CD4-positive, alpha-beta memory T cell (primary cell): ENCODE results near the gene THSD4. TPM values are rescaled to one million over a fixed set of nuclear protein-coding genes. Genes with fewer than 3 reads are reported as not detected.

Experiments used
- CTCF ChIA-PET: fragments of 350-600 bp; sonication (Branson Sonifier 250); formaldehyde crosslinking; loops from one replicate; lab custom pipeline; 2021; ENCODE audit warnings: inconsistent platforms; ENCODE audit not compliant: partially characterized antibody; lab: Charles Lee
- POLR2A ChIA-PET: fragments of 350-600 bp; sonication (Branson Sonifier 250); formaldehyde crosslinking; loops from one replicate; lab custom pipeline; 2021; ENCODE audit not compliant: partially characterized antibody; lab: Charles Lee
- DNase-seq, 5 donors: peaks; one replicate each; pipeline versions ENCODE4 v3.0.0 to v3.0.0-alpha.2; 2020 to 2022; ENCODE audit warnings: mixed read lengths in 1 of 5
- H3K27ac ChIP-seq: one replicate; pipeline ENCODE4 v1.7.0; 2013; ENCODE audit warnings: low read depth, low read length
- H3K27me3 ChIP-seq: 2 replicates; pipeline ENCODE4 v1.7.0; 2013; ENCODE audit warnings: mild to moderate bottlenecking, low read length, moderate library complexity; ENCODE audit not compliant: insufficient read depth
- H3K36me3 ChIP-seq: 2 replicates; pipeline ENCODE4 v1.7.0; 2013; ENCODE audit warnings: mild to moderate bottlenecking, low read length, moderate library complexity; ENCODE audit not compliant: insufficient read depth
- H3K4me1 ChIP-seq: 2 replicates; pipeline ENCODE4 v1.7.0; 2013; ENCODE audit warnings: mild to moderate bottlenecking, low read length, moderate library complexity; ENCODE audit not compliant: insufficient read depth
- H3K4me3 ChIP-seq, 2 donors: one replicate each; pipeline ENCODE4 v1.7.0; 2013; ENCODE audit warnings: low read length in 2 of 2, mild to moderate bottlenecking in 1 of 2
- H3K9me3 ChIP-seq, 2 donors: one replicate each; pipeline ENCODE4 v1.7.0; 2013; ENCODE audit warnings: low read length in 2 of 2, control low read depth in 1 of 2; ENCODE audit not compliant: control insufficient read depth in 1 of 2
- H3K27ac Mint-ChIP-seq, 7 donors: one replicate each; pipeline ENCODE4 v1.8.0; 2020 to 2021; ENCODE audit warnings: mixed read lengths in 7 of 7, mild to moderate bottlenecking in 6 of 7, inconsistent platforms in 3 of 7, moderate library complexity in 3 of 7
- H3K27me3 Mint-ChIP-seq, 2 donors: one replicate each; pipeline ENCODE4 v1.8.0; 2020 to 2021; ENCODE audit warnings: mixed read lengths in 2 of 2
- H3K36me3 Mint-ChIP-seq, 2 donors: one replicate each; pipeline ENCODE4 v1.8.0; 2020 to 2021; ENCODE audit warnings: mixed read lengths in 2 of 2, inconsistent platforms in 1 of 2, mild to moderate bottlenecking in 1 of 2
- H3K4me1 Mint-ChIP-seq, 4 donors: one replicate each; pipeline ENCODE4 v1.8.0; 2020 to 2021; ENCODE audit warnings: mixed read lengths in 4 of 4, mild to moderate bottlenecking in 1 of 4
- H3K4me3 Mint-ChIP-seq, 8 donors: one replicate each; pipeline ENCODE4 v1.8.0; 2020 to 2021; ENCODE audit warnings: mixed read lengths in 8 of 8, mild to moderate bottlenecking in 7 of 8, moderate library complexity in 6 of 8, inconsistent platforms in 3 of 8
- H3K9me3 Mint-ChIP-seq, 8 donors: one replicate each; pipeline ENCODE4 v1.8.0; 2020 to 2021; ENCODE audit warnings: mixed read lengths in 8 of 8, mild to moderate bottlenecking in 5 of 8, inconsistent platforms in 3 of 8, moderate library complexity in 1 of 8
- intact Hi-C: fragments of 100-400 bp; cut with micrococcal nuclease; formaldehyde crosslinking; loops from one replicate; pipeline ENCODE4 v1.15.1; 2023
- polyA plus RNA-seq, 2 donors: library from polyadenylated mRNA; unstranded; fragments of 300-500 nt; fragmentation: Illumina TruSeq; gene quantifications; one replicate each; pipeline ENCODE4 v1.2.3, GENCODE V29; 2021
- total RNA-seq, 2 experiments: library from RNA; stranded (reverse); gene quantifications; one replicate each; pipeline ENCODE4 v1.2.3, GENCODE V29; 2021

THSD4 gene
- total and polyA plus RNA-seq, 4 experiments from 2014 or later = not detected

- no peak overlapping the region for H3K4me3 ChIP-seq
- no peaks in the 10 kb centered on the region for H3K36me3 ChIP-seq
- Mint-ChIP-seq H3K9me3 (no peaks in the 10 kb centered on the region), H3K27ac (no peak overlapping the region), H3K4me3 (no peak overlapping the region), H3K4me1 (no peaks in the 10 kb centered on the region), H3K36me3 (no peaks in the 10 kb centered on the region), H3K27me3 (peaks cover 0 to 8% of the 10 kb centered on the region in 2 donors)
- intact Hi-C loops = no loop called here
- no peaks in the 10 kb centered on the region for H3K9me3 ChIP-seq
- ChIA-PET POLR2A (no interaction called here), CTCF (no interaction called here)
- no peak overlapping the region for H3K27ac ChIP-seq
- H3K27me3 ChIP-seq = no peaks in the 10 kb centered on the region
- H3K4me1 ChIP-seq = no peaks in the 10 kb centered on the region
- no peak for DNase-seq
Measured at GRCh38 chr15:71463156-71463665, 347.9 kb downstream of the THSD4 start.

- no peak overlapping the region for H3K4me3 ChIP-seq
- peaks cover 0 to 5% of the 10 kb centered on the region in 2 donors for H3K27me3 Mint-ChIP-seq
- intact Hi-C loops = no loop called here
- no peaks in the 10 kb centered on the region for H3K36me3 ChIP-seq
- no peaks in the 10 kb centered on the region for H3K4me1 ChIP-seq
- no peak overlapping the region for H3K27ac Mint-ChIP-seq
- no peaks in the 10 kb centered on the region for H3K4me1 Mint-ChIP-seq
- no peaks in the 10 kb centered on the region for H3K9me3 ChIP-seq
- no peaks in the 10 kb centered on the region for H3K9me3 Mint-ChIP-seq
- no peak for DNase-seq
- H3K4me3 Mint-ChIP-seq = no peak overlapping the region
- no peaks in the 10 kb centered on the region for H3K36me3 Mint-ChIP-seq
- no peaks in the 10 kb centered on the region for H3K27me3 ChIP-seq
- ChIA-PET CTCF (no interaction called here), POLR2A (no interaction called here)
- no peak overlapping the region for H3K27ac ChIP-seq
Measured at GRCh38 chr15:71465131-71465955, 350.1 kb downstream of the THSD4 start.

- Histone ChIP-seq H3K27me3 (no peaks in the 10 kb centered on the region), H3K9me3 (no peaks in the 10 kb centered on the region), H3K27ac (no peak overlapping the region), H3K4me3 (no peak overlapping the region), H3K4me1 (no peaks in the 10 kb centered on the region), H3K36me3 (no peaks in the 10 kb centered on the region)
- Mint-ChIP-seq H3K4me1 (no peaks in the 10 kb centered on the region), H3K27me3 (peaks cover 0 to 2% of the 10 kb centered on the region in 2 donors), H3K36me3 (no peaks in the 10 kb centered on the region), H3K9me3 (no peaks in the 10 kb centered on the region), H3K27ac (no peak overlapping the region), H3K4me3 (no peak overlapping the region)
- DNase-seq = no peak
- ChIA-PET CTCF (no interaction called here), POLR2A (no interaction called here)
- intact Hi-C loops = no loop called here
Measured at GRCh38 chr15:71468715-71469114, 353.4 kb downstream of the THSD4 start.

- H3K4me1 ChIP-seq = no peaks in the 10 kb centered on the region
- intact Hi-C loops = no loop called here
- Mint-ChIP-seq H3K36me3 (no peaks in the 10 kb centered on the region), H3K4me3 (no peak overlapping the region), H3K27ac (no peak overlapping the region), H3K27me3 (peaks cover 0 to 2% of the 10 kb centered on the region in 2 donors), H3K4me1 (no peaks in the 10 kb centered on the region), H3K9me3 (no peaks in the 10 kb centered on the region)
- H3K36me3 ChIP-seq = no peaks in the 10 kb centered on the region
- DNase-seq = no peak
- no peak overlapping the region for H3K4me3 ChIP-seq
- H3K9me3 ChIP-seq = no peaks in the 10 kb centered on the region
- POLR2A ChIA-PET = no interaction called here
- H3K27me3 ChIP-seq = no peaks in the 10 kb centered on the region
- CTCF ChIA-PET = interaction anchor here (0.8 kb wide), 1 partner anchor 43 kb away, joined by 3 read pairs; no protein-coding TSS in a partner anchor
- H3K27ac ChIP-seq = no peak overlapping the region
Measured at GRCh38 chr15:71469413-71469812, 354.1 kb downstream of the THSD4 start.

- H3K27ac Mint-ChIP-seq = no peak overlapping the region
- Histone ChIP-seq H3K36me3 (no peaks in the 10 kb centered on the region), H3K27ac (no peak overlapping the region), H3K27me3 (no peaks in the 10 kb centered on the region), H3K4me1 (no peaks in the 10 kb centered on the region), H3K9me3 (no peaks in the 10 kb centered on the region), H3K4me3 (no peak overlapping the region)
- H3K27me3 Mint-ChIP-seq = peaks cover 0 to 3% of the 10 kb centered on the region in 2 donors
- H3K4me3 Mint-ChIP-seq = no peak overlapping the region
- no peaks in the 10 kb centered on the region for H3K4me1 Mint-ChIP-seq
- DNase-seq = no peak
- ChIA-PET POLR2A (no interaction called here), CTCF (no interaction called here)
- H3K9me3 Mint-ChIP-seq = no peaks in the 10 kb centered on the region
- intact Hi-C loops = no loop called here
- no peaks in the 10 kb centered on the region for H3K36me3 Mint-ChIP-seq
Measured at GRCh38 chr15:71471347-71471746, 356.1 kb downstream of the THSD4 start.

GRCh38 chr15:71472566-71472965 lies 357.3 kb downstream of the THSD4 start:
- ChIA-PET POLR2A (no interaction called here), CTCF (no interaction called here)
- H3K9me3 ChIP-seq = no peaks in the 10 kb centered on the region
- no peak overlapping the region for H3K4me3 ChIP-seq
- H3K4me1 ChIP-seq = no peaks in the 10 kb centered on the region
- Mint-ChIP-seq H3K9me3 (no peaks in the 10 kb centered on the region), H3K36me3 (no peaks in the 10 kb centered on the region), H3K27me3 (peaks cover 1 to 4% of the 10 kb centered on the region in 2 donors), H3K4me3 (no peak overlapping the region), H3K4me1 (no peaks in the 10 kb centered on the region), H3K27ac (no peak overlapping the region)
- intact Hi-C loops = no loop called here
- no peak overlapping the region for H3K27ac ChIP-seq
- no peaks in the 10 kb centered on the region for H3K36me3 ChIP-seq
- no peak for DNase-seq
- H3K27me3 ChIP-seq = no peaks in the 10 kb centered on the region

- Mint-ChIP-seq H3K36me3 (no peaks in the 10 kb centered on the region), H3K4me3 (no peak overlapping the region), H3K27me3 (peaks cover 3 to 4% of the 10 kb centered on the region in 2 donors), H3K27ac (no peak overlapping the region), H3K4me1 (no peaks in the 10 kb centered on the region), H3K9me3 (no peaks in the 10 kb centered on the region)
- CTCF ChIA-PET = no interaction called here
- Histone ChIP-seq H3K4me1 (no peaks in the 10 kb centered on the region), H3K27me3 (no peaks in the 10 kb centered on the region), H3K9me3 (no peaks in the 10 kb centered on the region), H3K36me3 (no peaks in the 10 kb centered on the region), H3K4me3 (no peak overlapping the region), H3K27ac (no peak overlapping the region)
- intact Hi-C loops = no loop called here
- POLR2A ChIA-PET = no interaction called here
- no peak for DNase-seq
Measured at GRCh38 chr15:71473751-71474150, 358.5 kb downstream of the THSD4 start.
